K562 (cell line): ENCODE measurements around the gene ST8SIA1. TPM values are rescaled to one million over a fixed set of nuclear protein-coding genes. Genes with fewer than 3 reads are reported as not detected.

Experiments used
- ATAC-seq: fragments of 200-7000 bp; cut with Tn5 transposase; 3 replicates; pipeline ENCODE4 v1.9.1; 2020; ENCODE audit warnings: moderate library complexity
- BruUV-seq: library from RNA; stranded (reverse); fragments of 400-500 nt; replicated peaks from 2 replicates; lab custom pipeline; 2021; lab: Mats Ljungman, UMichigan
- CTCF ChIA-PET: fragments of 300-600 bp; formaldehyde crosslinking; extraction: SDS; loops from one replicate; lab custom pipeline; 2021; ENCODE audit warnings: low intra/inter-chr PET ratio; lab: Yijun Ruan, JAX
- POLR2A ChIA-PET: fragments of 300-600, 350-650 bp; sonication (Branson Sonifier 250); formaldehyde crosslinking; extraction: SDS; loops from one replicate; lab custom pipeline; 2021; ENCODE audit warnings: antibody characterized with exemption, inconsistent platforms; lab: Yijun Ruan, JAX
- DNase-seq, 4 experiments: peaks; one replicate each; pipeline versions ENCODE4 v3.0.0 to v3.0.0-alpha.2; 2011 to 2018; ENCODE audit warnings: low spot score in 3 of 4, mixed read lengths in 3 of 4; ENCODE audit errors: extremely low read depth in 1 of 4
- FAIRE-seq: peaks from 2 replicates; lab custom pipeline; 2011; peaks lifted over from hg19 to GRCh38; lab: Jason Lieb, UNC
- H2AFZ ChIP-seq: 2 replicates; pipeline ENCODE4 v1.6.0; 2011; ENCODE audit warnings: low read depth, low read length, control low read depth, inconsistent platforms
- H3K27ac ChIP-seq: fragments of 200-600 bp; 3 replicates; pipeline ENCODE4 v1.8.0; 2011; ENCODE audit warnings: low read depth, mild to moderate bottlenecking, control low read depth, inconsistent platforms, low read length, moderate library complexity, mixed read lengths; ENCODE audit errors: extremely low read depth
- H3K27me3 ChIP-seq, 2 experiments: fragments of 300-600 bp in 1 of 2; 2 replicates in 1 of 2; 3 replicates in 1 of 2; pipeline versions ENCODE4 v1.6.0 to v1.8.0; 2011; ENCODE audit warnings: inconsistent platforms in 2 of 2, low read length in 2 of 2, mild to moderate bottlenecking in 1 of 2, mixed read lengths in 1 of 2, moderate library complexity in 1 of 2; ENCODE audit not compliant: control insufficient read depth in 2 of 2, insufficient read depth in 2 of 2
- H3K36me3 ChIP-seq: fragments of 300-600 bp; 3 replicates; pipeline ENCODE4 v1.8.0; 2011; ENCODE audit warnings: mild to moderate bottlenecking, low read length, inconsistent platforms; ENCODE audit not compliant: control insufficient read depth, insufficient read depth
- H3K4me1 ChIP-seq, 2 experiments: fragments of 200-600 bp in 1 of 2; replicated peaks in 1 of 2; 2 replicates in 1 of 2; 3 replicates in 1 of 2; pipeline versions ENCODE4 v1.5.1 to v1.8.0; 2011; ENCODE audit warnings: inconsistent platforms in 2 of 2, low read length in 2 of 2, mild to moderate bottlenecking in 1 of 2, mixed read lengths in 1 of 2, moderate library complexity in 1 of 2; ENCODE audit not compliant: control insufficient read depth in 2 of 2, insufficient read depth in 2 of 2
- H3K4me2 ChIP-seq: 2 replicates; pipeline ENCODE4 v1.6.1; 2011; ENCODE audit warnings: low read length, control low read depth, inconsistent platforms, mixed read lengths; ENCODE audit not compliant: insufficient read depth
- H3K4me3 ChIP-seq: fragments of 200-600 bp; sonication (generic), shearing (Covaris generic); 2 replicates; pipeline ENCODE4 v1.5.1; 2016; ENCODE audit warnings: control low read depth, inconsistent platforms
- H3K79me2 ChIP-seq: fragments of 200-600 bp; 3 replicates; pipeline ENCODE4 v1.8.0; 2011; ENCODE audit warnings: low read length, inconsistent platforms; ENCODE audit not compliant: control insufficient read depth, insufficient read depth
- H3K9ac ChIP-seq, 2 experiments: 2 replicates each; pipeline versions ENCODE4 v1.6.0 to v1.6.1; 2011; ENCODE audit warnings: low read depth in 2 of 2, low read length in 2 of 2, control low read depth in 1 of 2, inconsistent platforms in 1 of 2, mild to moderate bottlenecking in 1 of 2, mixed read lengths in 1 of 2; ENCODE audit not compliant: insufficient read depth in 1 of 2
- H3K9me1 ChIP-seq: one replicate; pipeline ENCODE4 v1.6.0; 2011; ENCODE audit warnings: inconsistent platforms, mild to moderate bottlenecking, low read length, moderate library complexity; ENCODE audit not compliant: control insufficient read depth, insufficient read depth
- H3K9me3 ChIP-seq: replicated peaks from 2 replicates; pipeline ENCODE4 v1.5.1; 2011; ENCODE audit warnings: low read depth, low read length, inconsistent platforms; ENCODE audit not compliant: control insufficient read depth, insufficient read depth
- H4K20me1 ChIP-seq: replicated peaks from 2 replicates; pipeline ENCODE4 v1.6.1; 2011; ENCODE audit warnings: low read length, inconsistent platforms, mixed read lengths; ENCODE audit not compliant: control insufficient read depth, insufficient read depth
- KLF16 ChIP-seq: IDR thresholded peaks from 2 replicates; pipeline ENCODE4 v1.6.1; 2016; ENCODE audit warnings: antibody characterized with exemption
- RB1 ChIP-seq: fragments of 450-650 bp; IDR thresholded peaks from 2 replicates; pipeline ENCODE4 v1.6.1; 2017; ENCODE audit warnings: low read depth, mild to moderate bottlenecking
- RREB1 ChIP-seq: fragments of 250-450 bp; sonication (Bioruptor Pico); IDR thresholded peaks from 2 replicates; pipeline ENCODE4 v1.4.0; 2020
- TBP ChIP-seq: optimal IDR thresholded peaks from 2 replicates; pipeline ENCODE3; 2011; ENCODE audit warnings: low read depth, low read length, improper control_type of control experiment
- ZNF740 ChIP-seq, 3 experiments: fragments of 200-800 bp in 1 of 3; sonication (Bioruptor generic) in 1 of 3; sonication (generic) in 1 of 3; formaldehyde crosslinking in 1 of 3; IDR thresholded peaks; 2 replicates each; pipeline versions ENCODE4 v1.6.1 to v1.8.0; 2016 to 2022; ENCODE audit warnings: mild to moderate bottlenecking in 2 of 3, missing compliant biosample characterization in 2 of 3, missing genetic modification characterization in 2 of 3, missing genetic modification reagents in 1 of 3
- WGBS: fragments of 100-300 bp; shearing (Covaris generic); methylation state at CpG from one replicate; pipeline ENCODE4 v1.1.6; 2016; ENCODE audit warnings: low coverage, mixed read lengths; ENCODE audit not compliant: insufficient coverage; ENCODE audit errors: missing lambda C conversion rate; 5-methylcytosine and 5-hydroxymethylcytosine counted together
- in situ Hi-C: fragments of 300-500 bp; cut with MboI; formaldehyde crosslinking; loops from 4 replicates; pipeline ENCODE4 v1.15.0; 2018; ENCODE audit warnings: inconsistent platforms, mixed read lengths
- intact Hi-C: fragments of 100-400 bp; cut with micrococcal nuclease; formaldehyde crosslinking; loops from 2 replicates; pipeline ENCODE4 v1.14.2; 2022
- polyA plus RNA-seq, 8 experiments: library from polyadenylated mRNA; depleted of rRNA in 4 of 8; stranded (reverse) in 5 of 8; unstranded in 3 of 8; fragments of >200 nt; fragmentation: Nextera tagmentation in 2 of 8; fragmentation: Illumina TruSeq in 1 of 8; extraction: Ambion mirVana in 2 of 8; extraction: Trizol in 1 of 8; gene quantifications; 2 replicates each; pipeline versions ENCODE4 v1.2.1 to v1.2.3, GENCODE V29; 2011 to 2014; ENCODE audit warnings: inconsistent platforms in 1 of 8, missing spikeins in 1 of 8
- total RNA-seq, 7 experiments: library from RNA; depleted of rRNA in 6 of 7; stranded (reverse); fragments of >200 nt in 6 of 7; fragmentation: Illumina TruSeq in 2 of 7; extraction: Trizol in 2 of 7; gene quantifications; 2 replicates each; pipeline versions ENCODE4 v1.2.1 to v1.2.3, GENCODE V29; 2011 to 2021; ENCODE audit warnings: low replicate concordance in 1 of 7

ST8SIA1 gene
- total and polyA plus RNA-seq, 9 of the 15 experiments (the other 6 are each of a cell fraction or from before 2014, with no cell fraction given) = 0.86 to 26.3 (median 4.3) TPM

GRCh38 chr12:22272335-22273151 is 62.0 kb downstream of the ST8SIA1 start (continued):
- TF ChIP-seq KLF16 (no peak), TBP (no peak), RB1 (no peak), RREB1 (CRISPR knock-in tag) (no peak)

GRCh38 chr12:22271023-22271422 is 63.5 kb downstream of the ST8SIA1 start:
- no peak overlapping the region for H2AFZ ChIP-seq
- CTCF ChIA-PET = no interaction called here
- no peak for DNase-seq

More at GRCh38 chr12:22271023-22271422, 63.5 kb downstream of the ST8SIA1 start:
- POLR2A ChIA-PET = no interaction called here
- Histone ChIP-seq H3K9me3 (no peaks in the 10 kb centered on the region), H3K4me1 (no peaks in the 10 kb centered on the region), H3K4me3 (no peak overlapping the region), H3K36me3 (no peaks in the 10 kb centered on the region), H4K20me1 (no peaks in the 10 kb centered on the region), H3K9me1 (no peaks in the 10 kb centered on the region), H3K4me2 (no peak overlapping the region), H3K9ac (no peak overlapping the region), H3K79me2 (no peaks in the 10 kb centered on the region), H3K27me3 (no peaks in the 10 kb centered on the region; a peak in 1 of 5 replicates), H3K27ac (no peak overlapping the region)
- 0% methylated on average over 2 of the region's 2 CpGs for WGBS
- BruUV-seq = no TSS peak
- intact Hi-C loops = no loop called here
- ATAC-seq (no peak), FAIRE-seq (no peak)
- TF ChIP-seq ZNF740 (CRISPR knock-in tag; IDR thresholded peaks at IDR 0.05) (no peak), ZNF740 (tag; IDR thresholded peaks at IDR 0.05) (no peak)
- in situ Hi-C loops = no loop called here
